ENCODE measurements around the gene MFGE8.
A peak's percentile ranks its signal among the peaks of the same experiment; 100 is the strongest.
"Not testable (repeated sequence)": the region's sequence is repeated elsewhere in the genome, so short reads cannot be mapped to it uniquely, and the experiment has no call there.

MFGE8 gene

GRCh38 chr15:88913017-88913849, at the start of gene MFGE8:
MFGE8 (minus strand) TSS chr15:88913379; CDS start chr15:88913319, 60 bp downstream.
- peak; percentile 60 for DNase-seq (ENCODE audit: low spot score)

GRCh38 chr15:88959445-88959844, 46.3 kb upstream of the MFGE8 start:
- DNase-seq (ENCODE audit: low spot score) = no peak

- DNase-seq (ENCODE audit: low spot score) = no peak
Measured at GRCh38 chr15:88956906-88957305, 43.7 kb upstream of the MFGE8 start.

GRCh38 chr15:88956263-88956662, 43.1 kb upstream of the MFGE8 start:
- DNase-seq (ENCODE audit: low spot score) = no peak

GRCh38 chr15:88954431-88955277, 41.5 kb upstream of the MFGE8 start:
- no peak for DNase-seq (ENCODE audit: low spot score)

- no peak for DNase-seq (ENCODE audit: low spot score)
Measured at GRCh38 chr15:88950600-88951160, 37.5 kb upstream of the MFGE8 start.

GRCh38 chr15:88949734-88950400, 36.7 kb upstream of the MFGE8 start:
- no peak for DNase-seq (ENCODE audit: low spot score)

- no peak for DNase-seq (ENCODE audit: low spot score)
Measured at GRCh38 chr15:88940110-88940675, 27.0 kb upstream of the MFGE8 start.

- DNase-seq (ENCODE audit: low spot score) = no peak
Measured at GRCh38 chr15:88939486-88939806, 26.3 kb upstream of the MFGE8 start.

GRCh38 chr15:88938802-88939485, 25.8 kb upstream of the MFGE8 start:
- no peak for DNase-seq (ENCODE audit: low spot score)

GRCh38 chr15:88934449-88934848, 21.3 kb upstream of the MFGE8 start:
- DNase-seq (ENCODE audit: low spot score) = not testable (repeated sequence)

- no peak for DNase-seq (ENCODE audit: low spot score)
Measured at GRCh38 chr15:88932875-88933330, 19.7 kb upstream of the MFGE8 start.

GRCh38 chr15:88932271-88932874, 19.2 kb upstream of the MFGE8 start:
- DNase-seq (ENCODE audit: low spot score) = peak; percentile 61

- DNase-seq (ENCODE audit: low spot score) = no peak
Measured at GRCh38 chr15:88930579-88930978, 17.4 kb upstream of the MFGE8 start.

GRCh38 chr15:88929358-88930098, 16.3 kb upstream of the MFGE8 start:
- not testable (repeated sequence) for DNase-seq (ENCODE audit: low spot score)

- not testable (repeated sequence) for DNase-seq (ENCODE audit: low spot score)
Measured at GRCh38 chr15:88928192-88928591, 15.0 kb upstream of the MFGE8 start.

- not testable (repeated sequence) for DNase-seq (ENCODE audit: low spot score)
Measured at GRCh38 chr15:88925648-88926047, 12.5 kb upstream of the MFGE8 start.

GRCh38 chr15:88920892-88921435, 7.8 kb upstream of the MFGE8 start:
- DNase-seq (ENCODE audit: low spot score) = peak; percentile 88

GRCh38 chr15:88920186-88920891, 7.2 kb upstream of the MFGE8 start:
- peak; percentile 85 for DNase-seq (ENCODE audit: low spot score)

Measured in kidney tubule cell (primary cell).